Endothelial cell of umbilical vein (primary cell): ENCODE data around the gene USP25. TPM values are rescaled to one million over a fixed set of nuclear protein-coding genes. Genes with fewer than 3 reads are reported as not detected.

Experiments used
- BruUV-seq: library from RNA; stranded (reverse); fragments of 400-500 nt; replicated peaks from 2 replicates; lab custom pipeline; 2021; lab: Mats Ljungman, UMichigan
- CTCF ChIA-PET: fragments of 300-600, 350-600 bp; sonication (Branson Sonifier 250); formaldehyde crosslinking; loops from one replicate; lab custom pipeline; 2021; ENCODE audit warnings: antibody characterized with exemption, inconsistent platforms; lab: Charles Lee
- POLR2A ChIA-PET: fragments of 300-600, 350-600 bp; sonication (Branson Sonifier 250); formaldehyde crosslinking; loops from one replicate; lab custom pipeline; 2021; ENCODE audit warnings: antibody characterized with exemption, inconsistent platforms; lab: Charles Lee
- DNase-seq: peaks from one replicate; pipeline ENCODE4 v3.0.0-alpha.2; 2011; ENCODE audit warnings: low read depth, low spot score
- FAIRE-seq: peaks from 2 replicates; lab custom pipeline; 2011; peaks lifted over from hg19 to GRCh38; lab: Jason Lieb, UNC
- H2AFZ ChIP-seq: 2 replicates; pipeline ENCODE4 v1.6.0; 2012; ENCODE audit warnings: low read depth, low read length, control low read depth, inconsistent platforms
- H3K27ac ChIP-seq: 2 replicates; pipeline ENCODE4 v1.5.1; 2011; ENCODE audit warnings: low read depth, mild to moderate bottlenecking, control low read depth, low read length, moderate library complexity; ENCODE audit not compliant: insufficient read depth
- H3K27me3 ChIP-seq, 2 experiments: 2 replicates each; pipeline versions ENCODE4 v1.6.0 to v1.6.1; 2011; ENCODE audit warnings: low read length in 2 of 2, mixed read lengths in 1 of 2; ENCODE audit not compliant: control insufficient read depth in 2 of 2, insufficient read depth in 2 of 2
- H3K36me3 ChIP-seq, 2 experiments: 2 replicates in 1 of 2; 3 replicates in 1 of 2; pipeline ENCODE4 v1.5.1; 2011; ENCODE audit warnings: low read length in 2 of 2, mild to moderate bottlenecking in 1 of 2, moderate library complexity in 1 of 2; ENCODE audit not compliant: control insufficient read depth in 2 of 2, insufficient read depth in 2 of 2; ENCODE audit errors: extremely low read depth in 1 of 2
- H3K4me1 ChIP-seq: 3 replicates; pipeline ENCODE4 v1.5.1; 2011; ENCODE audit warnings: mild to moderate bottlenecking, low read length; ENCODE audit not compliant: control insufficient read depth, insufficient read depth; ENCODE audit errors: extremely low read depth
- H3K4me2 ChIP-seq: 2 replicates; pipeline ENCODE4 v1.6.1; 2011; ENCODE audit warnings: low read length, control low read depth, mixed read lengths; ENCODE audit not compliant: insufficient read depth
- H3K4me3 ChIP-seq, 3 experiments: fragments of 200-600 bp in 1 of 3; sonication (generic), shearing (Covaris generic) in 1 of 3; replicated peaks in 1 of 3; 2 replicates each; pipeline ENCODE4 v1.5.1; 2011 to 2016; ENCODE audit warnings: control low read depth in 3 of 3, low read length in 3 of 3, mild to moderate bottlenecking in 2 of 3, inconsistent platforms in 1 of 3, low read depth in 1 of 3, moderate library complexity in 1 of 3; ENCODE audit not compliant: insufficient read depth in 1 of 3
- H3K79me2 ChIP-seq: 2 replicates; pipeline ENCODE4 v1.6.0; 2012; ENCODE audit warnings: low read length, inconsistent platforms; ENCODE audit not compliant: control insufficient read depth, insufficient read depth
- H3K9ac ChIP-seq: replicated peaks from 2 replicates; pipeline ENCODE3; 2011; ENCODE audit warnings: low read length, control low read depth; ENCODE audit not compliant: insufficient read depth; ENCODE audit errors: extremely low read depth
- H3K9me1 ChIP-seq: replicated peaks from 3 replicates; pipeline ENCODE4 v1.6.0; 2011; ENCODE audit warnings: mild to moderate bottlenecking, low read length; ENCODE audit not compliant: control insufficient read depth, insufficient read depth; ENCODE audit errors: extremely low read depth
- H3K9me3 ChIP-seq: replicated peaks from 2 replicates; pipeline ENCODE4 v1.5.1; 2012; ENCODE audit warnings: low read length, inconsistent platforms; ENCODE audit not compliant: control insufficient read depth, insufficient read depth
- H4K20me1 ChIP-seq: replicated peaks from 2 replicates; pipeline ENCODE3; 2011; ENCODE audit warnings: mild to moderate bottlenecking, low read length; ENCODE audit not compliant: control insufficient read depth, insufficient read depth; ENCODE audit errors: extremely low read depth
- CTCF ChIP-seq, 2 donors: IDR thresholded peaks; 1 replicate in 1 of 2; 2 replicates in 1 of 2; pipeline ENCODE4 v1.5.1; 2011; ENCODE audit warnings: low read length in 2 of 2, mild to moderate bottlenecking in 2 of 2, moderate library complexity in 2 of 2, control low read depth in 1 of 2, inconsistent platforms in 1 of 2, low read depth in 1 of 2; ENCODE audit not compliant: insufficient read depth in 1 of 2; ENCODE audit errors: extremely low read depth in 1 of 2
- EZH2 ChIP-seq: IDR thresholded peaks from 2 replicates; pipeline ENCODE4 v1.6.1; 2012; ENCODE audit warnings: borderline replicate concordance, low read depth, mild to moderate bottlenecking, moderate library complexity, low read length, inconsistent platforms; ENCODE audit not compliant: severe bottlenecking
- FOS ChIP-seq: IDR thresholded peaks from 2 replicates; pipeline ENCODE4 v1.6.1; 2011; ENCODE audit warnings: mild to moderate bottlenecking, low read length, moderate library complexity, borderline replicate concordance; ENCODE audit not compliant: insufficient read depth
- GATA2 ChIP-seq: IDR thresholded peaks from 2 replicates; pipeline ENCODE4 v1.7.0; 2011; ENCODE audit warnings: low read depth, mild to moderate bottlenecking, moderate library complexity, mixed read lengths, low read length; ENCODE audit not compliant: insufficient read length, insufficient read depth
- JUN ChIP-seq: IDR thresholded peaks from 2 replicates; pipeline ENCODE4 v1.6.1; 2011; ENCODE audit warnings: borderline replicate concordance, low read depth; ENCODE audit not compliant: insufficient read length, insufficient read depth
- MAX ChIP-seq: IDR thresholded peaks from 2 replicates; pipeline ENCODE4 v1.6.1; 2011; ENCODE audit not compliant: insufficient read depth, insufficient read length
- MYC ChIP-seq: IDR thresholded peaks from one replicate; pipeline ENCODE4 v1.6.1; 2011; ENCODE audit warnings: mild to moderate bottlenecking, low read depth, low read length
- POLR2A ChIP-seq: IDR thresholded peaks from 2 replicates; pipeline ENCODE4 v1.6.1; 2012; ENCODE audit warnings: low read depth, mild to moderate bottlenecking, control low read depth, low read length
- POLR2AphosphoS5 ChIP-seq: IDR thresholded peaks from 2 replicates; pipeline ENCODE4 v1.6.1; 2012; ENCODE audit warnings: low read depth, mild to moderate bottlenecking, control low read depth, low read length, moderate library complexity; ENCODE audit not compliant: insufficient read depth
- dilution Hi-C: fragments of 300-500 bp; cut with MboI; formaldehyde crosslinking; loops from one replicate; pipeline ENCODE4 v1.15.0; 2019; ENCODE audit warnings: low sequenced_read_pairs; ENCODE audit not compliant: extremely low pct_ligation_motif_present
- intact Hi-C: fragments of 100-400 bp; cut with micrococcal nuclease; formaldehyde crosslinking; loops from one replicate; pipeline ENCODE4 v1.10.0; 2022
- polyA plus RNA-seq, 4 experiments: library from polyadenylated mRNA; depleted of rRNA in 3 of 4; stranded (reverse) in 3 of 4; unstranded in 1 of 4; fragments of >200 nt; gene quantifications; 2 replicates each; pipeline versions ENCODE4 v1.2.1 to v1.2.3, GENCODE V29; 2011 to 2012; ENCODE audit warnings: missing spikeins in 1 of 4
- total RNA-seq: library from RNA; stranded (reverse); gene quantifications from 2 replicates; pipeline ENCODE4 v1.2.3, GENCODE V29; 2021

The USP25 gene
- total and polyA plus RNA-seq, 2 donors (not counting 3 experiments of a cell fraction or from before 2014, with no cell fraction given): 14.4 to 67.5 TPM

GRCh38 chr21:15928686-15929425 lies 199.1 kb downstream of the USP25 start:
- Histone ChIP-seq H4K20me1 (no peaks in the 10 kb centered on the region), H3K4me3 (no peak overlapping the region), H3K9me1 (no peaks in the 10 kb centered on the region), H3K36me3 (no peaks in the 10 kb centered on the region), H2AFZ (no peak overlapping the region), H3K9me3 (no peaks in the 10 kb centered on the region), H3K27ac (no peak overlapping the region), H3K9ac (no peak overlapping the region), H3K4me1 (no peaks in the 10 kb centered on the region), H3K4me2 (no peak overlapping the region), H3K27me3 (no peaks in the 10 kb centered on the region), H3K79me2 (no peaks in the 10 kb centered on the region)
- TF ChIP-seq GATA2: no peak
- no peak for TF ChIP-seq POLR2AphosphoS5
- no peak for TF ChIP-seq MYC
- no peak for TF ChIP-seq EZH2
- TF ChIP-seq POLR2A: no peak
- no peak for TF ChIP-seq FOS
- TF ChIP-seq MAX: no peak
- TF ChIP-seq JUN: no peak
- TF ChIP-seq CTCF (IDR thresholded peaks at IDR 0.05; ENCODE audit: extremely low read depth in 1 of 2, insufficient read depth in 1 of 2, low read depth in 1 of 2, low read length in 2 of 2): no peak
- ChIA-PET POLR2A (no interaction called here), CTCF (no interaction called here)
- intact Hi-C loops (no loop called here), dilution Hi-C loops (no loop called here)
- no peak for DNase-seq
- FAIRE-seq: no peak
- no TSS peak for BruUV-seq
